CD4-positive, alpha-beta T cell treated with Interleukin-12 subunit alpha and Interleukin-12 subunit beta, for 1 hour (primary cell): ENCODE data around the gene GTF3C5.
A peak's percentile ranks its signal among the peaks of the same experiment; 100 is the strongest.

Experiments
- DNase-seq: peaks from one replicate; pipeline ENCODE4 v3.0.0-alpha.2; 2020

GTF3C5 gene

GRCh38 chr9:133031496-133031911, 707 bp downstream of the GTF3C5 start:
- no peak for DNase-seq

- DNase-seq, result no peak
Measured at GRCh38 chr9:133032171-133032570, 1.4 kb downstream of the GTF3C5 start.

DNA sequence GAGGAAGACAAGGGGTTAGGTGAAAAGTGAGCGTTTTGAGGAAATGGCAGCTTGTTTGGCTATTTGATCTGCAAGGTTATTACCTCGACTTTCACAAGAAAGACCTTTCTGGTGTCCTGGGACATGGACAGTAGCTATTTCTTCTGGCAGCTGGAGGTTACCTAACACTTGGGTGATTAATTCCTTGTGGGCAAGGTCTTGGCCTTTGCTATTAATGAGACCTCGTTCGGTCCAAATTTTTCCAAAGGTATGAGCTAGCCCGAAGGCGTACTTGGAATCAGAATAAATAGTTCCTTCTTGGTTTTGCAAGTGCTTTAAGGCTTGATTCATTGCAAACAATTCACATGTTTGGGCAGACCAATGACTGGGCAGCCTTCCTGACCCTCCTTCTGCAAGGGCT, 4.9 kb downstream of the GTF3C5 start:
- DNase-seq, result no peak

DNA sequence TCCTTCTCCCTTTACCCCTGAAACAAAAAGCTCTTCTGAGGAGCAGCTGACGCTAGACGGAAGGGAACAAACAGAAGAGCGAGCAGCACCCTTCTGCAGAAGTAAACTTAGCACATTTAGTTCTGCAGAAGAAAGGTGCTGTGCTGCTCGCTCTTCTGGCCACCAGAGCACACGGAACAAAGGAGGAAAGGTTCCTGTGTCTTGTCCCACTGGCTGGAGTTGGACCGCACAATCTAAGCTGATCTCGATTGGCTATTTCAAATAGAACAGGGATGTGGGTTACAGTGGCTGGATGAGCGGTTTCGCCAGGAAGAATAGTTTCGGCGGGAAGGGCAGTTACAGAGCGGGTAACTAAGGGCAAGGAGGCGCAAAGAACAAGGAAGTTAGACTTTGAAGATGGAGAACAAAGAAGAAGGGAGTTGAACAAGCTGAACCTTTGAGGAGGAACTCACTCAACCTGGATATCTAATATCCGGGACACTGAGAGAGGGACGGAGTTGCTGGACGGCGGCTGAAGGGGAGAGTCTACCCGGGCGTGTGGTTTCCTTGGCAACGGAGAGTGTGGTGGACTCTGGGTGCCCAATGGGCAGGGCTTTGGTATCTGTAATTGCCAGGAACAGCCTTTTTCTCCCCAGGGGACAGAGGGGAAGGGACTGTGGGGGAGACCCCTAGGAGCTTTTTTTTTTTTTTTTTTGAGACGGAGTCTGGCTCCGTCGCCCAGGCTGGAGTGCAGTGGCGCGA, 7.1 kb downstream of the GTF3C5 start:
- DNase-seq, result no peak

DNA sequence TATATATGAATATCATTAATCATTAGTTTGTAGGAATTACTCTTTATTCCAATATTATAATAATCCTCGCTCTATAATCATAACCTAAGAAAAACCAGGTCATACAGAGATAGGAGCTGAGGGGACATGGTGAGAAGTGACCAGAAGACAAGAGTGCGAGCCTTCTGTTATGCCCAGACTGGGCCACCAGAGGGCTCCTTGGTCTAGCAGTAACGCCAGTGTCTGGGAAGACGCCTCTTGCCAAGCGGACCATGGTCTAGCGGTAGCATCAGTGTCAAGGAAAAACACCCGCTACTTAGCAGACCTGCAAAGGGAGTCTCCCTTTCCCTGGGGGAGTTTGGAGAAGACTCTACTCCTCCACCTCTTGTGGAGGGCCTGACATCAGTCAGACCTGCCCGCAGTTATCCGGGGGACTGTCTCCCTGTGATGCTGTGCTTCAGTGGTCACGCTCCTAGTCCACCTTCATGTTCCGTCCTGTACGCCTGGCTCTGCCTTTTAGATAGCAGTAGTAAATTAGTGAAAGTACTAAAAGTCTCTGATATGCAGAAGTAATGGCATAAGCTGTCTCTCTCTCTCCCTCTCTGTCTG, 10.2 kb downstream of the GTF3C5 start:
- peak; percentile 51 for DNase-seq

DNA sequence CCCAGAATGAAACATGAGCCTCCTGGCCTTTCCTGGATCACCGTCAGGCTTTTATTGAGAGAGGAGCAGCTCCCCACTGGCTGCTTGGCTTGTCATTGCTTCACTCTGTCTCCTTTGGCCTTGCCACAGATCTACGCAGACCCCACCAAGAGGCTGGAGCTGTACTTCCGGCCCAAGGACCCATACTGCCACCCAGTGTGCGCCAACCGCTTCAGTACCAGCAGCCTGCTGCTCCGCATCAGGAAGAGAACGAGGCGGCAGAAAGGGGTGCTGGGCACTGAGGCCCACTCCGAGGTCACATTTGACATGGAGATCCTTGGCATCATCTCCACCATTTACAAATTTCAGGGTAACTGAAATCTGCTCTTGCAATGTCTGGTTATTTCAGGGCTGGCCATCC, 11.2 kb downstream of the GTF3C5 start:
- DNase-seq, result no peak

DNA sequence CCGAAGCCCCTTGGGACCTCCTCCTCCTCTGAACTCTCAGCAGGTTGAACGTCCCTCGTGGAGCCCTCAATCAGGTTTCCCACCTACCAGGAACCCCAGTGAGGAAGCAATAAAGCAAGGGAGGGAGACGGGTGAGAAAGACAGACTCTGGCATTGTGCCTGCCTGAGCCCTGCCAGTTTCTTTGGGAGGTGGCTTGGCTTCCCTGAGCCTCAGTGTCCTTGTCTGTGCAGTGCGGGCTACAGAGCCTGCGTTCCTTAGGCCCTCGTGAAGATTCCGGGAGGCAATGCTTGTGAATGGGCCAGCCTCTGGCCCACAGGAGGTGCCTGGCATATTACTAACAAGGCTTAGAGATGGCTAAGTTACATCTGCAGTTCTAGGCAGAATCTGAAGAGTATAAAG, 11.9 kb downstream of the GTF3C5 start:
- DNase-seq, result no peak

DNA sequence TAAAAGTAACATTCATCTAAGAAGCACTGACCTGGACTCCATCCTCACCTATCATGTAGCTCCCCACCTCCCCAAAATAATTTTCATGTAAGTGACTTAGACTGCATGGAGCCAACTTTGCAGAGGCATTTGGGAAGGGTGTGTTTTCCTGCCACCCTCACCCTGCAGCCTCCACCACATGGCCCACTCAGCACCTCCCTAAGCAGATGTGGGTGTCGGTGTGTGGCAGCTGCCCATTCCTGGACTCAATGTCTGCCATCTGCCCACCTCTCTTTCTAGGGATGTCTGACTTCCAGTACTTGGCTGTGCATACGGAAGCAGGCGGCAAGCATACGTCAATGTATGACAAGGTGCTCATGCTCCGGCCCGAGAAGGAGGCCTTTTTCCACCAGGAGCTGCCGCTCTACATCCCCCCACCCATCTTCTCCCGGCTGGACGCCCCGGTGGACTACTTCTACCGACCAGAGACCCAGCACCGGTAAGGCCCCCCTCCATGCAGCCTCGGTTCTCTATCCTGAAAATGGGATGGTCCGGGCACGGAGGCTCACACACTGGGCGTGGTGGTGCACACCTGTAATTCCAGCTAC, 12.7 kb downstream of the GTF3C5 start:
- no peak for DNase-seq

GRCh38 chr9:133044125-133044524, 13.3 kb downstream of the GTF3C5 start:
- no peak for DNase-seq

DNA sequence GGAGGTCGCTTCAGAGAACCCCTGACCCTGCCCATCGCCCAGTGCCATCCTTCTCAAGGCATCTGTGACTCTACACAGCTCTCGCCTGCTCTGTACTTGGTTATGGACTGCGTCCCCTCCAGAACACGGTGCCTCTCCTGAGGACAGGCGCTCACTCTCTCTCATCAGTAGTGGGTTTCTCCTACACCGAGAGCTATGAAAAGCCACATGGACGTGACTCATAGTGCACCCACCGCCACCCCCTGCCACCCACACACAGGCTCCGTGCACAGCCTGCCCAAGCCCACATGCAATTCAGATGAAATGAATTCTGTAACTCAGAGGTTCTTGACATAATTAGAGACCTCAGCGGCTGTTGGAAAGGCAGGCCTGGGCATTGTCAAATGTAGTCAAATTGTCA, 13.9 kb downstream of the GTF3C5 start:
- DNase-seq, result no peak

DNA sequence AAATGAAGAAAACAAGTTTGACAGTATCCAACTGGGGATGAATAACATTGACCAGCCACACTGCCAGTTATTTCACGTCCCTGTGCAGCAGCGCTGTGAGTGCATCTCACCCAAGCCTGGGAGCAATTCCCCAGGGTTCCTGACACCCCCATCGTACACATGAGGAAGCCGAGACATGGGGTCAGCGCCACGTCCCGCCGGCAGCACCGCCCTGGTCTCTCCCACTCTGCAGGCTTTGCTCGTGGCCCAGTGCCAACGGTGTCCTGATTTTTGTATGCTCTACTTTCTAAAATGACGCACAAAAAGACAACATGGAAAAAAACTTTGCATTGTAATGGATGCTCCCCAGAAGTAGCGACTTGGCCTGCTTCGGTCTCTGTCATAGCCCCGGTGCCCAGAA, 14.3 kb downstream of the GTF3C5 start:
- no peak for DNase-seq

DNA sequence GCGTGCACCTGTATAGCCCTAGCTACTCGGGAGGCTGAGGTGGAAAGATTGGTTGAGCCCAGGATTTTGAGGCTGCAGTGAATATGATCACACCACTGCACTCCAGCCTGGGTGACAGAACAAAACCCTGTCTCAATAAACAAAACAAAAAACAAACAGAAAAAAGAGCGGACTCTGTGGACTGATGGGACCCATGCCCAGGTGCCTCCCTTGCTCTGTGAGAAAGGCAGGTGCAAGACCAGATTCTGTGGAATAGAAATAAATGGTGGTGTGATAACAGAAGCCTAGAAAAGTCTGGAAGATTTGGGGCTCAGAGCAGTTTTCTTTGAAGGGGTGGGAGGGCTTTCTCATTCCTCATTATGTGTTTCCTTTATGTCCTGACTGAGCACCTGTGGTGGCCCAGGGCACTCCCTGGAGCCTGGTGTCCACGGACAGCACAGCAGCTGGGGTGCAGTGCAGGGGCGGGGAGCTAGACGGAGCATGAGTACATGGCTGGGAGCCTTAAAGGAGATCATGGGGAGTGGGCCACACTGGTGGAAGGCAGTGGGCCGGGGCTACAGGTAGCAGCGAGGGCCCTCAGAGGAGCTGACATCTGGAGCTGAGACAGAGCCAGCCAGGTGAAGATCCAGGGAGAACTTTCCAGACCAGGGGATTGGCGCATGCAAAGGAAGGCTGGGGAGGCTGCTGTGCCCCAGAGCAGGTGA, 15.6 kb downstream of the GTF3C5 start:
- no peak for DNase-seq

GRCh38 chr9:133046900-133047295, 16.1 kb downstream of the GTF3C5 start:
- no peak for DNase-seq

- DNase-seq, result peak; percentile 29
Measured at GRCh38 chr9:133048595-133048994, 17.8 kb downstream of the GTF3C5 start.

DNA sequence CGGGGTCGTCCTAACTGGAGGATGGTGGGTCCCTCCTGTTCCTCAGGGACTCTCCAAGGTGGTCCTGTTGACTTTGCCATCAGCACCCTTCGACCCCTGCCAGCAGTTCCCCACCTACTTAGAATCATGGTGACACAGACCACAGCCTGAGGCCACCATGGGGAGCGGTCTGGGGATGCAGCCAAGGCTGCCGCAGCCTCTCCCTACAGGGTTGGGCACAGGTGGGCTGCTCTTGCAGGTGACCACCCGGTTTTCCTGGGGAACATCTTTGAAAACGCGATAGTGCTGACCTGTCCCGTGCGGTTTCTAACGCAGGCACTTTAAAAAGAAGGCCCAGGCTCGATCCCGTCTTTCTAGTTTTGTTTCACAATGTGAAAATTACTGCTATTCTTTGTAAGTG, 18.2 kb downstream of the GTF3C5 start:
- DNase-seq, result no peak

DNA sequence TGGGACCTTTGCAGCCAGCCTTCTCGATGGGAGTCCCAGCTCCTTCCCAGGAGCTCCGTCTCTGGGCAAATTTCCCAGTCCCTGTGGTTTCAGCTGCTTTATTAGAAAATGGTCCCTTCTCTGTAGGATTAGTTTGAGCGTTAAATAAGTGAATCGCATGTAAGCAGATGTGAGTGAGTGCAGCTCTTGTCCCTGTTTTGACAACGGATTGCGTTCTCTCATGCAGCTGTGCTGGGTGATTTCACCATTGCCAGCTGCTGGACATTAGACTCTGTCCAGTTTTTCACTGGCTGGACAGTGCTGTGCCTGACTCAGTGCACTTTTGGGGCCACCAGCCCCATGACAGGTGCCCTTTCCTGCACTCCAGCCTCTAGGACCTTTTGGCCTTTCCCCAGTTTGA, 19.3 kb downstream of the GTF3C5 start:
- DNase-seq, result no peak

- no peak for DNase-seq
Measured at GRCh38 chr9:133050781-133051180, 20.0 kb downstream of the GTF3C5 start.

DNA sequence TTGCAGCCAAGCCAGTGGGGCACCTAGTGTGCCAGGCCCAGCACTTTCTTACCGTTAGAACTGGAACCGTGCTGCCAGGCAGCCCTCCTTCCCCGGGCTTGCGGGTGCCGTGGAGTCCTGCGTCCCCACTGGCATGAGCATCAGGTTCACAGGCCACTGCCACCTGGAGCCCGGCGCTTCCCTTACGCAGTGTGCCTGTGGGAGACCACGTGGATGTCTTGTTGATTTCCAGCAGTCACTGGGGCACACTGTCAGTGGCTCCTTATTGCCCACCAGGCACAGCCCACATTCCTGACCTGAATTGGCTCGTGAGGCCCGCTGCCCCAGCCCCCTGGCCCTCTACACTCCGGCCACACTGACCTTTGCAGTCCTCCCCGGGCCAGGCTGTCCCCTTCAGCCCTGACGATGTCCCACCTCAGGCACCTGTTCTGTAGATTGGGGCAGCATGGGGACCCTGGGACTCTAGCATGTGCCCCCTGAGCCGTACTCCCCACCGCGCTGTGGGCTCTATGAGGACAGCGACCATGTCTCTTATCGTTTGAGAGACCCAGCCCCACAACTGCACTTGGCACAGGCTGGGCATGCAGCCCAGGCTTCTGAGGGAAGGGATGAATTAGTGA, 20.6 kb downstream of the GTF3C5 start:
- DNase-seq, result no peak

DNA sequence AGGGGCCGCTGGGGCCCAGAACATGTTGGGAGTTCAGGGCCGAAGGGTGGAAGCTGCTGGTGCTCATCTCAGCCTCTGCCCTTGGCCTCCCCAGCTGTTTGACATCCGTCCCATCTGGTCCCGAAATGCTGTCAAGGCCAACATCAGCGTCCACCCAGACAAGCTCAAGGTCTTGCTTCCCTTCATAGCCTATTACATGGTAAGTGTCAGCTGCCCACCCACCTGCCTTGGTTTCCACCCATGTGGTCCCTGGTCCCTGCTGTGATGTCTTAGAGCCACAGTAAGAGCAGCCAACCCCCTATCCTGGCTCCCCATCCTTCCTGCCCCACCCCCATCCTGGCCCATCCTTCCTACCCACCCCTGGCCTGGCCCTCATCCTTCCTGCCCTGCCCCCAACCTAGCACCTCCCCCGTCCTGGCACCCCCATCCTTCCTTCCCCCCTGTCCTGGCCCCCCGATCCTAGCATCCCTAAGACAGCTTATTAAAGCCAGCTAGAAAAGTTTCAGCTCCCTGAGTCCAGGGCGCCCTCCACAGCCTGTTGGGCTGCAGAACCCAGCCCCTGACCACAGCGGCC, 21.3 kb downstream of the GTF3C5 start:
- no peak for DNase-seq

- DNase-seq, result no peak
Measured at GRCh38 chr9:133054194-133054890, 23.5 kb downstream of the GTF3C5 start.

DNA sequence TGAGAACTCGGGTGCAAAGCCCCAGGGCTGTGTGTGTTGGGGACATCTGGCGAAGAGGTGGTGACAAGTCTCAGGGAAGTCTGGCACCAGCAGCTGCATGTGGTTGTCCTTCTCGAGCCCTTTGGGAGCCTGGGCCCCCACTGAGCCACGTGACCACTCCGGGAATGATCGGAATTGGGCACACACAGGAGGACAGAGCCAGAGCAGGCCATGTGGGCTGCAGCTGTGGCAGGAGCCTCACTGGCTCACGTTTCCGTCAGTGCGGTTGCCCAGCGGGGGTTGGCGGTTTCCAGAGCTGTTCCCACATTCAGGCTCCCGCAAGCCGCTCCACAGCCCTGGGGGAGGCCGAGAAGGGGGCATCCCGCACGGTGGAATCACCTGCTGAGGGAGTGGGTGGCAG, 24.2 kb downstream of the GTF3C5 start:
- DNase-seq, result no peak

DNA sequence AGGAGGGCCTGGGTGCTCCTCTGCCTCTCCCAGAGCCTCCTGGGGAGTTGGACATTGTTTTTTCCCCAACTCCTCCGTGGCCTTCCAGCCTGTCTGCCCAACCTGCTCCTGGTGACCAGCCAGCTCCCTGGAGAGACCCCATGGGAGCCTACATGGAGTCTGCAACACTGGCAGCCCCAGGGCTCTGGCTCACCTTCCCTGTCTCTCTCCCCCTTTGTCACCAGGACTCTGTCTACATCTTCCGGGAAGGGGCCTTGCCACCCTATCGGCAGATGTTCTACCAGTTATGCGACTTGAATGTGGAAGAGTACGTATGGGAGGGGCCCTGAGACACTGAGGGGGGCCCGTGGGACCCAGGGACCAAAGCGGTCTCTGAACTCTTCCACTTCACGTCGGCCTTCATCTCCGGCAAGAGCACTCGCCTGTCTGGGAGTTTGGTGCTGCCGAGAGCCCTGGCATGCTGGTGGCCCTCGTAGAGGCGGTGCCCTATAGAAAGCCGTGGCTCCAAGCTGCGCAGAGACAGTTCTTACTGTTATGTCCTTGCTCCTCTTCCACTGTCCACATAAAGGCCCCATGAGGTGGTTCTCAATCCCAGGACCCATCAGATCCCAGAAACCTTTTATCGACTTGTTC, 25.1 kb downstream of the GTF3C5 start:
- DNase-seq, result no peak
